ENCODE results near the gene DDX56. TPM values are rescaled to one million over a fixed set of nuclear protein-coding genes. Genes with fewer than 3 reads are reported as not detected.

The DDX56 gene
- total and polyA plus RNA-seq, 2 of the 13 experiments (the other 11 are each of a cell fraction or from before 2014, with no cell fraction given) = 82.6 to 120 TPM

DNA sequence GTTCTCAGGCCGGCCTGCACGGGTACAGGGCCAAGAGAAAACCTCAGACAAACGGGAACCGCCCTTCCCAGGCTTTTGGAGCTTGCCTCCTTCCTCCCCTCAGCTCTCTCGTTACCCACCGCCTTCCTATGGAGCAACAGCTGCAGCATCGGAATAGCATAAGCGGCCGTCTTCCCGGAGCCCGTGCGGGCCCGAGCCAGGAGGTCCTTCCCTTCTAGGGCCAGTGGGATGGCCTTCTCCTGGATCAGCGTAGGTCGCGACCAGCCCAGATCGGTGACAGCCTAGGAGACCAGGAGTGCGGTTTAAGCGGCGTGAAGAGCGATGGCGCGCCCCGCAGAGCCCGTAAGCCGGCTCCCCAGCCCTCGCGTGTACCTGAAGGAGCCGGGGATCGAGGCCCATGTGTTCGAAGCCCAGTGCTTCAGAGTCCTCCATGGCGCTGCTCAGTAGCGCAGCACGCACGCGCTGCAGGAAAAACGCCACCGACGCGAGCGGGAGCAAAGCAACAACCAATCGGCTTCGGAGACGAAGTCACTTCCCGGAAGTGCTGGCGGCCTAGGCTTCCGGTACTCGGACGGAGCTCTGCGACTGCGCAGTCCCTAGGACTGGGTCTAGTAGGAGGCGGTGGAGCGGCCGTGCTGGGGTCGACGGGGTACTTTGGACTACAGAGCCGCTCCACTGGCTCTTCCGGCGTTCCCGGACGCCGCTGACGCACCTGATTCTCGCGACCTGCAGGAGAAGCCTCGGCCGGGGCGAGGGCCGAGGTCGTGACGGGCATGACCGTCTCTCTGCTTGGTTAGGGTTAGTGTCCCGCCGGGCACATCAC is at the start of gene DDX56 (continued):
- TF ChIP-seq, protein P1, sequence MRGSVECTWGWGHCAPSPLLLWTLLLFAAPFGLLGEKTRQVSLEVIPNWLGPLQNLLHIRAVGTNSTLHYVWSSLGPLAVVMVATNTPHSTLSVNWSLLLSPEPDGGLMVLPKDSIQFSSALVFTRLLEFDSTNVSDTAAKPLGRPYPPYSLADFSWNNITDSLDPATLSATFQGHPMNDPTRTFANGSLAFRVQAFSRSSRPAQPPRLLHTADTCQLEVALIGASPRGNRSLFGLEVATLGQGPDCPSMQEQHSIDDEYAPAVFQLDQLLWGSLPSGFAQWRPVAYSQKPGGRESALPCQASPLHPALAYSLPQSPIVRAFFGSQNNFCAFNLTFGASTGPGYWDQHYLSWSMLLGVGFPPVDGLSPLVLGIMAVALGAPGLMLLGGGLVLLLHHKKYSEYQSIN (CRISPR knock-in tag; IDR thresholded peaks at IDR 0.05; ENCODE audit: borderline replicate concordance) = no peak
- TF ChIP-seq TRIM24 (CRISPR knock-in tag; IDR thresholded peaks at IDR 0.05) (no peak), ZNF777 (CRISPR knock-in tag; IDR thresholded peaks at IDR 0.05) (peak; percentile 69), ONECUT2 (CRISPR knock-in tag; IDR thresholded peaks at IDR 0.05) (no peak), NR2F6 (IDR thresholded peaks at IDR 0.05) (no peak), NR2F6 (CRISPR knock-in tag; IDR thresholded peaks at IDR 0.05) (peak; percentile 50; the same call in 1 of the 2 replicates), ESRRA (CRISPR knock-in tag; IDR thresholded peaks at IDR 0.05; ENCODE audit: low read depth) (no peak; the same call in none of the 2 replicates), ZNF724P (CRISPR knock-in tag; IDR thresholded peaks at IDR 0.05; ENCODE audit: borderline replicate concordance) (0 out of 2 replicates have a peak, but pooled peaks have one; percentile 24), PRPF4 (IDR thresholded peaks at IDR 0.05; ENCODE audit: low read depth, low read length, poor library complexity, severe bottlenecking) (no peak), HMG20B (CRISPR knock-in tag; conservative IDR thresholded peaks at IDR 0.05) (no peak), PHF5A (CRISPR knock-in tag; IDR thresholded peaks at IDR 0.05; ENCODE audit: low read depth, unreplicated experiment) (peak; percentile 67), AKAP8 (CRISPR knock-in tag; IDR thresholded peaks at IDR 0.05) (peak; percentile 86), BORCS8-MEF2B (CRISPR knock-in tag; IDR thresholded peaks at IDR 0.05) (peak; percentile 89), NBN (conservative IDR thresholded peaks at IDR 0.05) (no peak), CHCHD3 (CRISPR knock-in tag; IDR thresholded peaks at IDR 0.05) (no peak), CEBPG (CRISPR knock-in tag; IDR thresholded peaks at IDR 0.05) (no peak), ZNF256 (CRISPR knock-in tag; conservative IDR thresholded peaks at IDR 0.05) (peak; percentile 95; the same call in 1 of the 2 replicates), ZNF552 (CRISPR knock-in tag; IDR thresholded peaks at IDR 0.05; ENCODE audit: borderline replicate concordance) (peak; percentile 88), ZNF547 (CRISPR knock-in tag; IDR thresholded peaks at IDR 0.05) (peak; percentile 89), SIN3A (IDR thresholded peaks at IDR 0.05; ENCODE audit: borderline replicate concordance, low read depth, low read length) (0 out of 2 replicates have a peak, but pooled peaks have one; percentile 21), EHMT2 (IDR thresholded peaks at IDR 0.05; ENCODE audit: borderline replicate concordance, low read depth, low read length) (no peak), ZSCAN9 (CRISPR knock-in tag; IDR thresholded peaks at IDR 0.05; ENCODE audit: borderline replicate concordance) (peak; percentile 64; the same call in 1 of the 2 replicates)
- TF ChIP-seq, protein P2, sequence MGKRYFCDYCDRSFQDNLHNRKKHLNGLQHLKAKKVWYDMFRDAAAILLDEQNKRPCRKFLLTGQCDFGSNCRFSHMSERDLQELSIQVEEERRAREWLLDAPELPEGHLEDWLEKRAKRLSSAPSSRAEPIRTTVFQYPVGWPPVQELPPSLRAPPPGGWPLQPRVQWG (CRISPR knock-in tag; IDR thresholded peaks at IDR 0.05; ENCODE audit: borderline replicate concordance, low read depth) = no peak
- TF ChIP-seq, protein P3, sequence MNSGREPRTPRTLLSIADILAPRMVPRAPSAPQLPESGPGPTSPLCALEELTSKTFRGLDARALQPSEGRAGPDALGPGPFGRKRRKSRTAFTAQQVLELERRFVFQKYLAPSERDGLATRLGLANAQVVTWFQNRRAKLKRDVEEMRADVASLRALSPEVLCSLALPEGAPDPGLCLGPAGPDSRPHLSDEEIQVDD (CRISPR knock-in tag; IDR thresholded peaks at IDR 0.05; ENCODE audit: borderline replicate concordance) = peak; percentile 97
- TF ChIP-seq, protein P4, sequence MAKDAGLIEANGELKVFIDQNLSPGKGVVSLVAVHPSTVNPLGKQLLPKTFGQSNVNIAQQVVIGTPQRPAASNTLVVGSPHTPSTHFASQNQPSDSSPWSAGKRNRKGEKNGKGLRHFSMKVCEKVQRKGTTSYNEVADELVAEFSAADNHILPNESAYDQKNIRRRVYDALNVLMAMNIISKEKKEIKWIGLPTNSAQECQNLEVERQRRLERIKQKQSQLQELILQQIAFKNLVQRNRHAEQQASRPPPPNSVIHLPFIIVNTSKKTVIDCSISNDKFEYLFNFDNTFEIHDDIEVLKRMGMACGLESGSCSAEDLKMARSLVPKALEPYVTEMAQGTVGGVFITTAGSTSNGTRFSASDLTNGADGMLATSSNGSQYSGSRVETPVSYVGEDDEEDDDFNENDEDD (CRISPR knock-in tag; IDR thresholded peaks at IDR 0.05; ENCODE audit: borderline replicate concordance) = peak; percentile 95
- TF ChIP-seq, protein P5, sequence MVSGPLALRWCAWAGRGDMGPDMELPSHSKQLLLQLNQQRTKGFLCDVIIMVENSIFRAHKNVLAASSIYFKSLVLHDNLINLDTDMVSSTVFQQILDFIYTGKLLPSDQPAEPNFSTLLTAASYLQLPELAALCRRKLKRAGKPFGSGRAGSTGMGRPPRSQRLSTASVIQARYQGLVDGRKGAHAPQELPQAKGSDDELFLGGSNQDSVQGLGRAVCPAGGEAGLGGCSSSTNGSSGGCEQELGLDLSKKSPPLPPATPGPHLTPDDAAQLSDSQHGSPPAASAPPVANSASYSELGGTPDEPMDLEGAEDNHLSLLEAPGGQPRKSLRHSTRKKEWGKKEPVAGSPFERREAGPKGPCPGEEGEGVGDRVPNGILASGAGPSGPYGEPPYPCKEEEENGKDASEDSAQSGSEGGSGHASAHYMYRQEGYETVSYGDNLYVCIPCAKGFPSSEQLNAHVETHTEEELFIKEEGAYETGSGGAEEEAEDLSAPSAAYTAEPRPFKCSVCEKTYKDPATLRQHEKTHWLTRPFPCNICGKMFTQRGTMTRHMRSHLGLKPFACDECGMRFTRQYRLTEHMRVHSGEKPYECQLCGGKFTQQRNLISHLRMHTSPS (CRISPR knock-in tag; IDR thresholded peaks at IDR 0.05; ENCODE audit: low read depth) = peak; percentile 66; the same call in 1 of the 2 replicates

All from HepG2 (cell line).